Fibroblast of lung (primary cell): ENCODE measurements around the gene CCT5. TPM values are rescaled to one million over a fixed set of nuclear protein-coding genes. Genes with fewer than 3 reads are reported as not detected.

Source experiments
- DNase-seq, 2 donors: peaks; one replicate each; pipeline versions ENCODE4 v3.0.0 to v3.0.0-alpha.2; 2010; ENCODE audit warnings: low read depth in 2 of 2
- H2AFZ ChIP-seq: 2 replicates; pipeline ENCODE4 v1.5.1; 2012; ENCODE audit warnings: low read length, control low read depth, inconsistent platforms
- H3K27ac ChIP-seq: 2 replicates; pipeline ENCODE4 v1.5.1; 2011; ENCODE audit warnings: low read length, control low read depth; ENCODE audit not compliant: insufficient read depth
- H3K27me3 ChIP-seq: 2 replicates; pipeline ENCODE4 v1.5.1; 2011; ENCODE audit warnings: mild to moderate bottlenecking, low read length; ENCODE audit not compliant: control insufficient read depth, insufficient read depth
- H3K36me3 ChIP-seq: 2 replicates; pipeline ENCODE4 v1.5.1; 2011; ENCODE audit warnings: low read length; ENCODE audit not compliant: control insufficient read depth, insufficient read depth
- H3K4me1 ChIP-seq: 2 replicates; pipeline ENCODE4 v1.5.1; 2011; ENCODE audit warnings: low read length; ENCODE audit not compliant: control insufficient read depth, insufficient read depth; ENCODE audit errors: extremely low read depth
- H3K4me2 ChIP-seq: 2 replicates; pipeline ENCODE4 v1.5.1; 2011; ENCODE audit warnings: low read length, control low read depth; ENCODE audit not compliant: insufficient read depth; ENCODE audit errors: extremely low read depth
- H3K4me3 ChIP-seq, 4 experiments: fragments of 200-600 bp in 1 of 4; sonication (generic) in 1 of 4; replicated peaks in 1 of 4; 2 replicates each; pipeline ENCODE4 v1.5.1; 2011 to 2016; ENCODE audit warnings: low read length in 4 of 4, low read depth in 3 of 4, mild to moderate bottlenecking in 3 of 4, control low read depth in 2 of 4, inconsistent platforms in 1 of 4, mixed read lengths in 1 of 4; ENCODE audit not compliant: insufficient read depth in 1 of 4; ENCODE audit errors: control extremely low read depth in 1 of 4
- H3K79me2 ChIP-seq: 2 replicates; pipeline ENCODE4 v1.5.1; 2012; ENCODE audit warnings: mild to moderate bottlenecking, low read length, inconsistent platforms; ENCODE audit not compliant: control insufficient read depth, insufficient read depth
- H3K9ac ChIP-seq: 2 replicates; pipeline ENCODE4 v1.5.1; 2011; ENCODE audit warnings: mild to moderate bottlenecking, low read length, control low read depth; ENCODE audit not compliant: insufficient read depth
- H3K9me3 ChIP-seq: 2 replicates; pipeline ENCODE4 v1.5.1; 2012; ENCODE audit warnings: low read depth, low read length; ENCODE audit not compliant: control insufficient read depth, insufficient read depth
- H4K20me1 ChIP-seq: 2 replicates; pipeline ENCODE4 v1.5.1; 2011; ENCODE audit warnings: low read length; ENCODE audit not compliant: control insufficient read depth, insufficient read depth; ENCODE audit errors: extremely low read depth
- EZH2 ChIP-seq: IDR thresholded peaks from 2 replicates; pipeline ENCODE4 v1.5.1; 2012; ENCODE audit warnings: low read length, control low read depth, mild to moderate bottlenecking; ENCODE audit errors: missing control alignments
- polyA plus RNA-seq, 2 donors: library from polyadenylated mRNA; depleted of rRNA in 1 of 2; stranded (reverse) in 1 of 2; unstranded in 1 of 2; fragments of >200 nt; gene quantifications; 2 replicates each; pipeline ENCODE4 v1.2.1, GENCODE V29; 2011 to 2012; ENCODE audit warnings: missing spikeins in 1 of 2
- total RNA-seq: library from RNA; depleted of rRNA; stranded (reverse); fragments of >200 nt; gene quantifications from 2 replicates; pipeline ENCODE4 v1.2.1, GENCODE V29; 2014
- TF ChIP-seq, protein P1 (sequence below), 2 donors: IDR thresholded peaks in 1 of 2; conservative IDR thresholded peaks in 1 of 2; 1 replicate in 1 of 2; 2 replicates in 1 of 2; pipeline ENCODE4 v1.5.1; 2011 to 2012; ENCODE audit warnings: low read length in 2 of 2, control low read depth in 1 of 2, inconsistent platforms in 1 of 2, low read depth in 1 of 2, mild to moderate bottlenecking in 1 of 2

Gene CCT5
- total and polyA plus RNA-seq, 2 donors (not counting 1 experiment from before 2014, with no cell fraction given): 341 to 406 TPM

DNA sequence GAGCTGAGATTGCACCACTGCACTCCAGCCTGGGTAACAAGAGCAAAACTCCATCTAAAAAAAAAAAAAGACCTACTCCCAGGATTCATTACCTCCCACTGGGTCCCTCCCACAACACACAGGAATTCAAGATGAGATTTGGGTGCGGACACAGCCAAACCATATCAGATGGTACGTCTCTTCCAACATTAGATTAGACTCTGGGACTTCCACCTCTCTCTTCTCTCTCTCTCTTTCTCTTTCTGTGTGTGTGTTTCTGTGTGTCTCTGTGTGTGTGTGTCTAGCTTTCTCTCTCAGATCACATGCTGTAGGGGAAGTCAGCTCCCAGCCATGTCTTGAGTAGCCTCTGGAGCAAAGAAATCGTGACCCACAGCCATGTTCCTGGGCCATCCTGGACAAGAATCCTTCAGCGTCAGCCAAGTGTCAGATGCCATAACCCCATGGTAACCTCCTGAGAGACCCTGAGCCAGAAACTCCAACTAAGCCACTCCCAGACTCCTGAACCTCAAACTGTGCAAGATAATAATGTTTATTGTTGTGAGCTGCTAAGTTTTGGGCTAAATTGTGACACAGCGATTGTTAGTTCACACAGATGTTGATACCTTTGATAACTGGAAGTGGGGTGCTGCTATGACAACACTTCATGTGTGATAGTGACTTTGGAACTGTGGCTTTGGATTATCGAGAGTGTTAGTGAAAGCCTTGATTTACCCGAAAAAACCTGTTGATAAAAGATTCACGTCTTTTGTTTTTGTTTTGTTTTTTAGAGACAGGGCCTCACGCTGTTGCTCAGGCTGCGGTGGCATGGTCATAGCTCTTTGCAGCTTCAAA lies 61.7 kb downstream of the CCT5 start:
- no peak for DNase-seq
- Histone ChIP-seq H3K36me3 (no peaks in the 10 kb centered on the region), H3K9me3 (no peaks in the 10 kb centered on the region), H3K9ac (no peak overlapping the region), H3K79me2 (no peaks in the 10 kb centered on the region), H3K27ac (no peak overlapping the region), H2AFZ (no peak overlapping the region), H3K4me2 (no peak overlapping the region), H3K27me3 (no peaks in the 10 kb centered on the region), H3K4me3 (no peak overlapping the region), H3K4me1 (no peaks in the 10 kb centered on the region), H4K20me1 (no peaks in the 10 kb centered on the region)
- TF ChIP-seq EZH2: no peak
- TF ChIP-seq, protein P1, sequence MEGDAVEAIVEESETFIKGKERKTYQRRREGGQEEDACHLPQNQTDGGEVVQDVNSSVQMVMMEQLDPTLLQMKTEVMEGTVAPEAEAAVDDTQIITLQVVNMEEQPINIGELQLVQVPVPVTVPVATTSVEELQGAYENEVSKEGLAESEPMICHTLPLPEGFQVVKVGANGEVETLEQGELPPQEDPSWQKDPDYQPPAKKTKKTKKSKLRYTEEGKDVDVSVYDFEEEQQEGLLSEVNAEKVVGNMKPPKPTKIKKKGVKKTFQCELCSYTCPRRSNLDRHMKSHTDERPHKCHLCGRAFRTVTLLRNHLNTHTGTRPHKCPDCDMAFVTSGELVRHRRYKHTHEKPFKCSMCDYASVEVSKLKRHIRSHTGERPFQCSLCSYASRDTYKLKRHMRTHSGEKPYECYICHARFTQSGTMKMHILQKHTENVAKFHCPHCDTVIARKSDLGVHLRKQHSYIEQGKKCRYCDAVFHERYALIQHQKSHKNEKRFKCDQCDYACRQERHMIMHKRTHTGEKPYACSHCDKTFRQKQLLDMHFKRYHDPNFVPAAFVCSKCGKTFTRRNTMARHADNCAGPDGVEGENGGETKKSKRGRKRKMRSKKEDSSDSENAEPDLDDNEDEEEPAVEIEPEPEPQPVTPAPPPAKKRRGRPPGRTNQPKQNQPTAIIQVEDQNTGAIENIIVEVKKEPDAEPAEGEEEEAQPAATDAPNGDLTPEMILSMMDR (conservative IDR thresholded peaks at IDR 0.05 in 1 of 2, IDR thresholded peaks at IDR 0.05 in 1 of 2; ENCODE audit: low read depth in 1 of 2, low read length in 2 of 2): no peak

DNA sequence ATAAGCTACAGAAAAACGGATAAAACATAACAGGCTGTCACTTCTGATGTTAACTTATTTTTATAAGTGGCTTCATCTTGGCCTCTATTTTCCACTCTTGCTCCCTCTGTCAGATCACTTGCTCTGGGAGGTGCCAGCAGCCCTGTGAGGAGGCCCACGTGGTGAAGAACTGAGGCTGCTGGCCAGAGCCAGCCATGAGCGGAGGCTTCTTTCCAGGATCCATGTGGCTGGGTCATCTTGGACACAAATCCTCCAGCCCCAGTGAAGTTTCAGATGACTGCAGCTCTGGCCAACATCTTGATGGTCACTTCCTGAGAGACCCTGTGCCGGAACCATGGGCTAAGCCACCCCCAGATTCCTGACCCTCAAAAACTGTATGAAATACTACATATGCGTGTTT lies 65.1 kb downstream of the CCT5 start:
- Histone ChIP-seq H3K4me2 (no peak overlapping the region), H3K9me3 (no peaks in the 10 kb centered on the region), H3K79me2 (no peaks in the 10 kb centered on the region), H3K27me3 (peaks cover 3% of the 10 kb centered on the region), H3K4me1 (no peaks in the 10 kb centered on the region), H3K9ac (no peak overlapping the region), H3K27ac (no peak overlapping the region), H3K4me3 (no peak overlapping the region), H3K36me3 (no peaks in the 10 kb centered on the region), H4K20me1 (no peaks in the 10 kb centered on the region), H2AFZ (no peak overlapping the region)
- TF ChIP-seq, protein P1 (conservative IDR thresholded peaks at IDR 0.05 in 1 of 2, IDR thresholded peaks at IDR 0.05 in 1 of 2; ENCODE audit: low read depth in 1 of 2, low read length in 2 of 2): no peak
- no peak for TF ChIP-seq EZH2
- no peak for DNase-seq

Other genes starting within 250 kb of the CCT5 start
- 18.0 and 31.4 TPM in 2 replicates for gene ATPSCKMT, start 392 bp upstream of the CCT5 start, total RNA-seq
- 18.7 and 23.7 TPM in 2 replicates for gene ATPSCKMT, start 392 bp upstream of the CCT5 start, polyA plus RNA-seq
- gene CMBL, start 57.6 kb downstream of the CCT5 start, total RNA-seq: 14.4 and 20.8 TPM in 2 replicates
- 18.6 and 23.3 TPM in 2 replicates for gene CMBL, start 57.6 kb downstream of the CCT5 start, polyA plus RNA-seq
- gene MARCHF6, start 103.4 kb downstream of the CCT5 start, total RNA-seq: 48.0 and 67.9 TPM in 2 replicates
- gene MARCHF6, start 103.4 kb downstream of the CCT5 start, polyA plus RNA-seq: 97.6 and 142 TPM in 2 replicates
- 0.17 and 0.26 TPM in 2 replicates for gene ROPN1L, start 191.6 kb downstream of the CCT5 start, total RNA-seq
- gene ROPN1L, start 191.6 kb downstream of the CCT5 start, polyA plus RNA-seq: 0.26 and 0.50 TPM in 2 replicates